ENCODE measurements around the gene PPP1R37.

Gene PPP1R37

GRCh38 chr19:45156011-45156630, 63.1 kb downstream of the PPP1R37 start:
- DNase-seq = no peak

GRCh38 chr19:45156751-45157150, 63.8 kb downstream of the PPP1R37 start:
- no peak for DNase-seq

GRCh38 chr19:45158503-45159209, 65.7 kb downstream of the PPP1R37 start:
- DNase-seq = no peak

GRCh38 chr19:45159210-45159970, 66.4 kb downstream of the PPP1R37 start:
- no peak for DNase-seq

- DNase-seq = no peak
These were observed 67.0 kb downstream of the PPP1R37 start for GRCh38 chr19:45159971-45160324.

GRCh38 chr19:45160870-45161737, 68.1 kb downstream of the PPP1R37 start, which contains the start of gene NKPD1:
Gene NKPD1, minus strand, starts transcription at chr19:45160982. Its CDS starts 832 bp downstream, at chr19:45160150.
- no peak for DNase-seq

GRCh38 chr19:45161738-45162607, 69.0 kb downstream of the PPP1R37 start:
- peak; percentile 25 for DNase-seq

GRCh38 chr19:45162608-45163143, 69.7 kb downstream of the PPP1R37 start:
- DNase-seq = no peak

GRCh38 chr19:45163156-45163555, 70.2 kb downstream of the PPP1R37 start:
- no peak for DNase-seq

- DNase-seq = no peak
These were observed 70.9 kb downstream of the PPP1R37 start for GRCh38 chr19:45163751-45164460.

GRCh38 chr19:45164577-45165335, 71.8 kb downstream of the PPP1R37 start:
- peak; percentile 35 for DNase-seq

- DNase-seq = no peak
These were observed 73.8 kb downstream of the PPP1R37 start for GRCh38 chr19:45166723-45167252.

- no peak for DNase-seq
These were observed 75.9 kb downstream of the PPP1R37 start for GRCh38 chr19:45168767-45169351.

- DNase-seq = no peak
These were observed 76.6 kb downstream of the PPP1R37 start for GRCh38 chr19:45169602-45170001.

- no peak for DNase-seq
These were observed 77.4 kb downstream of the PPP1R37 start for GRCh38 chr19:45170146-45171106.

GRCh38 chr19:45171211-45171623, 78.2 kb downstream of the PPP1R37 start:
- DNase-seq = no peak

GRCh38 chr19:45172173-45172572, 79.2 kb downstream of the PPP1R37 start:
- DNase-seq = no peak

GRCh38 chr19:45172611-45173208, 79.7 kb downstream of the PPP1R37 start:
- DNase-seq = no peak
